AG10803 (cell line): Measurements from ENCODE around the gene GMEB2.
A peak's percentile ranks its signal among the peaks of the same experiment; 100 is the strongest.

ENCODE experiments used
- DNase-seq: peaks from one replicate; pipeline ENCODE4 v3.0.0; 2010; ENCODE audit warnings: low read depth
- H3K4me3 ChIP-seq: 2 replicates; pipeline ENCODE4 v1.5.1; 2011; ENCODE audit warnings: mild to moderate bottlenecking, low read length, control low read depth
- CTCF ChIP-seq: conservative IDR thresholded peaks from 2 replicates; pipeline ENCODE4 v1.5.1; 2011; ENCODE audit warnings: mild to moderate bottlenecking, low read length, control low read depth, inconsistent platforms

Gene GMEB2

GRCh38 chr20:63628246-63628975, 1.5 kb upstream of the GMEB2 start:
- DNase-seq, result peak; percentile 74
- peak overlapping the region; percentile 90 for H3K4me3 ChIP-seq

DNA sequence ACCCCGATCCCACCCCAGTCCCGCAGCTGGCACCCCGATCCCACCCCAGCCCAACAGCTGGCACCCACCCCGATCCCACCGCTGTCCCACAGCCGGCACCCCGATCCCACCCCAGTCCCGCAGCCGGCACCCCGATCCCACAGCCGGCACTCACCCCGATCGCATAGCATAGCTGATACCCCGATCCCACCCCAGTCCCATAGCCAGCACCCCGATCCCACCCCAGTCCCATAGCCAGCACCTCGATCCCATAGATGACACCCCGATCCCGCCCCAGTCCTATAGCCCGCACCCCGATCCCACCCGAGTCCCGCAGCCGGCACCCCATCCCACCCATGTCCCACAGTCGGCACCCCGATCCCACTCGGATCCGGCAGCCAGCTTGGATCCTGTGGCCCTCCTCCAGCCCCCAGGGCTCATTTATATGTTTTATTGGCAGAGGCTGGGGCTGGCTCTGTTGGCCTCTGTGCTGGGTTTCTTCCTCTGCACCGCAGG, 897 bp upstream of the GMEB2 start:
- TF ChIP-seq CTCF, result no peak
- DNase-seq, result no peak
- peak overlapping the region; percentile 90 for H3K4me3 ChIP-seq

More at GRCh38 chr20:63628246-63628975, 1.5 kb upstream of the GMEB2 start:
- no peak for TF ChIP-seq CTCF

DNA sequence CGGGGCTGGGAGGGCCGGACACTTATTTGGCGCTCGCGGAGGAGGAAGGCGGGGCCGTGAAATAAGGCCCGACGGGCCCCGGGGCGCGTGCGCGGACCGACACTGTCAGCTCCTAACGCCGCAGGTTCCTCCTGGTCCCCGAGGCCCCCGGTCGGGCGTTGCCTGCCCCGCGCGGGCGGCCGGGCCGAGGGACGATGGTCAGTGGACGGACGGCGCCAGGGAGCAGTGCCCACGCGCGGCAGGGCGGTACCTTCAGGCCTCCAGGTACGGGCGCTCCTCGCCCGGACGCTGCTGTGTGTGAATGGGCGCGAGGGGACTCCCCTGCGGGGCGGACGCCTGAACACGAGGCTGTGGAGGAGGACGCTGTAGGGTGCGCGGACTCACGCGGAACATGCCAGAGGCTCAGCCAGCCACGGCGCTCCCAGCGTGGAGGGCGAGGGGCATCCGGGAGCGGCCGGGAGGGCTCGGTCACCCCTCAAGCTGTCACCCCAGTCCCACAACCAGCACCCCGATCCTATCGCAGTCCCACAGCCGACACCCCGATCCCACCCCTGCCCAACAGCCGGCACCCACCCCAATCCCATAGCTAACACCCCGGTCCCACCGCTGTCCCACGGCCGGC, 339 bp upstream of the GMEB2 start:
- no peak for TF ChIP-seq CTCF
- H3K4me3 ChIP-seq, result peak overlapping the region; percentile 90
- DNase-seq, result peak; percentile 93

DNA sequence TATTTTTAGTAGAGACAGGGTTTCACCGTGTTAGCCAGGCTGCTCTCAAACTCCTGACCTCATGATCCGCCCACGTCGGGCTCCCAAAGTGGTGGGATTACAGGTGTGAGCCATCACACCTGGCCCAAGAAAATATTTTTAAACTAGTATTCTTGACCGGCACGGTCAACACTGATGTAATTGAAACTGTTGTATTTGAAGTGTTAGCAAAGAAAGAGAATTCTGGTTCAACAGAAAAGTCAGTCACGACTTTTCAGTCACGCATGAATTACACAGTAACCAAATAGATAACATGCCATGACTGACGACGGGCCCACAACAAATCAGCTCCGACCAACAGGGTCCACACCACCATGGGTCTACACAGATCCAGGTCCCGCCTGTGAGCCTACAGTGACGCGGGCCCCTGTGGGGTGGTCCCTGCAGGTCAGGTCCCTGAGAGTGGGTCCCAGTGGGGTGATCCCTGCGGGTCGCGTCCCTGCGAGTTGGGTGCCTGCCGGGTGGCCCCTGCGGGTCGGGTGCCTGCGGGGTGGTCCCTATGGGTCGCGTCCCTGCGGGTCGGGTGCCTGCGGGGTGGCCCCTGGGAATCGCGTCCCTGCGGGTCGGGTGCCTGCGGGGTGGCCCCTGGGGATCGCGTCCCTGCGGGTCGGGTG, 1.0 kb downstream of the GMEB2 start:
- TF ChIP-seq CTCF, result no peak
- H3K4me3 ChIP-seq, result peak overlapping the region; percentile 81
- DNase-seq, result peak; percentile 23

- peak; percentile 42 for DNase-seq
- no peak overlapping the region for H3K4me3 ChIP-seq
- TF ChIP-seq CTCF, result 0 out of 2 replicates have a peak, but pooled peaks have one; percentile 13
Observed at GRCh38 chr20:63624486-63624885, 2.4 kb downstream of the GMEB2 start.

GRCh38 chr20:63622732-63623131, 4.2 kb downstream of the GMEB2 start:
- DNase-seq, result no peak
- TF ChIP-seq CTCF, result no peak

More at GRCh38 chr20:63622732-63623131, 4.2 kb downstream of the GMEB2 start:
- no peak overlapping the region for H3K4me3 ChIP-seq
